NCI-H2227 (cell line): ENCODE measurements around the gene HMGXB3.

ENCODE experiments used
- DNase-seq: peaks from one replicate; lab custom pipeline; 2025; ENCODE audit not compliant: unreplicated experiment; lab: John Stamatoyannopoulos, UW

Gene HMGXB3

GRCh38 chr5:149988126-149988525 is 12.4 kb upstream of the HMGXB3 start:
- DNase-seq: no peak

GRCh38 chr5:149990518-149991376 is 9.8 kb upstream of the HMGXB3 start:
- peak; percentile 84 for DNase-seq

GRCh38 chr5:149993471-149993870 is 7.1 kb upstream of the HMGXB3 start:
- no peak for DNase-seq

- peak; percentile 46 for DNase-seq
Observed at GRCh38 chr5:149995385-149996204, 4.9 kb upstream of the HMGXB3 start.

GRCh38 chr5:149996205-149996890 is 4.2 kb upstream of the HMGXB3 start:
- no peak for DNase-seq

GRCh38 chr5:149998281-149998680 is 2.3 kb upstream of the HMGXB3 start:
- no peak for DNase-seq

- DNase-seq: peak; percentile 15
Observed at GRCh38 chr5:149999359-149999758, 1.2 kb upstream of the HMGXB3 start.

GRCh38 chr5:149999866-150000255 is 678 bp upstream of the HMGXB3 start:
- DNase-seq: no peak

- DNase-seq: peak; percentile 14
Observed at GRCh38 chr5:150000990-150001659, 586 bp downstream of the HMGXB3 start.

- DNase-seq: peak; percentile 58
Observed at GRCh38 chr5:150001660-150002486, 1.3 kb downstream of the HMGXB3 start.

- DNase-seq: no peak
Observed at GRCh38 chr5:150006318-150006717, 5.8 kb downstream of the HMGXB3 start.

- no peak for DNase-seq
Observed at GRCh38 chr5:150007050-150007449, 6.5 kb downstream of the HMGXB3 start.

- no peak for DNase-seq
Observed at GRCh38 chr5:150009671-150010387, 9.3 kb downstream of the HMGXB3 start.

GRCh38 chr5:150013931-150014330 is 13.4 kb downstream of the HMGXB3 start:
- no peak for DNase-seq

- DNase-seq: no peak
Observed at GRCh38 chr5:150014456-150014855, 13.9 kb downstream of the HMGXB3 start.

GRCh38 chr5:150015415-150015814 is 14.9 kb downstream of the HMGXB3 start:
- no peak for DNase-seq

- no peak for DNase-seq
Observed at GRCh38 chr5:150016537-150016936, 16.0 kb downstream of the HMGXB3 start.

GRCh38 chr5:150017226-150018005 is 16.9 kb downstream of the HMGXB3 start:
- no peak for DNase-seq

- no peak for DNase-seq
Observed at GRCh38 chr5:150020249-150020648, 19.7 kb downstream of the HMGXB3 start.
